Measurements from ENCODE around the gene PACRG.

DNA sequence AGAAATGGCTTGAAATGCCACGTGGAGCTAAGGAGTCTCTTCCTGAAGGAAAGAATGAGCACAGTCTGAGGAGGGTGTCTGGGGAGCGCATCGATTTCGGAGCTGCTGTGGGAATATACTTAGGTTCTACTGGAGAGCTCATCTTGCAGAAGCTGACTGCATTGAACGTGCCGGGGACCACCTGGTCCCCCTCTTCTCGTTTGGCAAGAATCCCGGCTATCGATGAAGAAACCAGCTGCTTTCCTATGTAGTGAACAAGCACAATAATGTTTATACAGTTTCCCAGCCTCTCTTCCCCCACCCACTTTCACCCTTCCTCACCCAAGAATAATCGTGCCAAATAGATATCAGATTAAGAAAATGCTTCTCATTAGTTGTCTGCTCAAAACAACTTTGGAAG is 242.5 kb downstream of the PACRG start:
- TF ChIP-seq, protein P1, sequence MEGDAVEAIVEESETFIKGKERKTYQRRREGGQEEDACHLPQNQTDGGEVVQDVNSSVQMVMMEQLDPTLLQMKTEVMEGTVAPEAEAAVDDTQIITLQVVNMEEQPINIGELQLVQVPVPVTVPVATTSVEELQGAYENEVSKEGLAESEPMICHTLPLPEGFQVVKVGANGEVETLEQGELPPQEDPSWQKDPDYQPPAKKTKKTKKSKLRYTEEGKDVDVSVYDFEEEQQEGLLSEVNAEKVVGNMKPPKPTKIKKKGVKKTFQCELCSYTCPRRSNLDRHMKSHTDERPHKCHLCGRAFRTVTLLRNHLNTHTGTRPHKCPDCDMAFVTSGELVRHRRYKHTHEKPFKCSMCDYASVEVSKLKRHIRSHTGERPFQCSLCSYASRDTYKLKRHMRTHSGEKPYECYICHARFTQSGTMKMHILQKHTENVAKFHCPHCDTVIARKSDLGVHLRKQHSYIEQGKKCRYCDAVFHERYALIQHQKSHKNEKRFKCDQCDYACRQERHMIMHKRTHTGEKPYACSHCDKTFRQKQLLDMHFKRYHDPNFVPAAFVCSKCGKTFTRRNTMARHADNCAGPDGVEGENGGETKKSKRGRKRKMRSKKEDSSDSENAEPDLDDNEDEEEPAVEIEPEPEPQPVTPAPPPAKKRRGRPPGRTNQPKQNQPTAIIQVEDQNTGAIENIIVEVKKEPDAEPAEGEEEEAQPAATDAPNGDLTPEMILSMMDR (IDR thresholded peaks at IDR 0.05; ENCODE audit: extremely low read depth in 1 of 2, insufficient read depth in 1 of 2, low read depth in 1 of 2, low read length in 2 of 2): no peak
- TF ChIP-seq EZH2 (IDR thresholded peaks at IDR 0.05; ENCODE audit: borderline replicate concordance, low read depth, low read length, severe bottlenecking): no peak
- no peak for TF ChIP-seq POLR2AphosphoS5 (IDR thresholded peaks at IDR 0.05; ENCODE audit: insufficient read depth, low read depth, low read length)
- TF ChIP-seq POLR2A (IDR thresholded peaks at IDR 0.05; ENCODE audit: low read depth, low read length): no peak
- TF ChIP-seq JUN (IDR thresholded peaks at IDR 0.05; ENCODE audit: borderline replicate concordance, insufficient read depth, insufficient read length, low read depth): no peak
- no peak for TF ChIP-seq FOS (IDR thresholded peaks at IDR 0.05; ENCODE audit: borderline replicate concordance, insufficient read depth, low read length)
